Panc1 (cell line): ENCODE results near the gene RHOA.

Experiments used
- POLR2AphosphoS5 ChIP-seq: IDR thresholded peaks from 2 replicates; pipeline ENCODE4 v1.6.1; 2012; ENCODE audit warnings: mild to moderate bottlenecking, low read depth, low read length, moderate library complexity
- SIN3A ChIP-seq: IDR thresholded peaks from 2 replicates; pipeline ENCODE4 v1.6.1; 2012; ENCODE audit warnings: low read depth, mild to moderate bottlenecking, low read length, moderate library complexity, borderline replicate concordance; ENCODE audit not compliant: insufficient read depth
- TF ChIP-seq, protein P1 (sequence below): fragments of 450-650 bp; IDR thresholded peaks from 2 replicates; pipeline ENCODE4 v1.5.1; 2017; ENCODE audit warnings: mild to moderate bottlenecking
- TF ChIP-seq, protein P2 (sequence below), 2 experiments: IDR thresholded peaks; 2 replicates each; pipeline ENCODE4 v1.6.1; 2011 to 2012; ENCODE audit warnings: low read depth in 2 of 2, control low read depth in 1 of 2, low read length in 1 of 2, mild to moderate bottlenecking in 1 of 2, moderate library complexity in 1 of 2; ENCODE audit not compliant: insufficient read depth in 1 of 2

DNA sequence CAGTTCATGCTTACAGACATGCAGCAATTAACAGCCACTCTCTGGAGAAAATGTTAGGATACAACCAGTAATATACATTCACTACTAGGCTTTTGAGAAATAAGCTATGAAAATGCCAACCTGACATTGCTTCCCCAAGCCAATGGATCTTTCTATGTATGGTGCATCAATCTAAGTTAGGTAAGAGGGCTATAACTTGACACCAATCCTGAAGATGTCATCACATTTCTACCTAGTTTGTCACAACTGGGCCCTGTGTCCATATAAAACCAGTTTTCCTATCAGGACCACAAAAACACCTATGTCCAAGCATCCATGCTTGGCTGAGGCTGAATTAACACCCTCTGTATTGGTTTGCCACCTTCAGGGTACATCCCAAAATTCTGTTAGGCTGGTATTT is 39.8 kb downstream of the RHOA start:
- TF ChIP-seq SIN3A (no peak), POLR2AphosphoS5 (no peak)
- TF ChIP-seq, protein P1, sequence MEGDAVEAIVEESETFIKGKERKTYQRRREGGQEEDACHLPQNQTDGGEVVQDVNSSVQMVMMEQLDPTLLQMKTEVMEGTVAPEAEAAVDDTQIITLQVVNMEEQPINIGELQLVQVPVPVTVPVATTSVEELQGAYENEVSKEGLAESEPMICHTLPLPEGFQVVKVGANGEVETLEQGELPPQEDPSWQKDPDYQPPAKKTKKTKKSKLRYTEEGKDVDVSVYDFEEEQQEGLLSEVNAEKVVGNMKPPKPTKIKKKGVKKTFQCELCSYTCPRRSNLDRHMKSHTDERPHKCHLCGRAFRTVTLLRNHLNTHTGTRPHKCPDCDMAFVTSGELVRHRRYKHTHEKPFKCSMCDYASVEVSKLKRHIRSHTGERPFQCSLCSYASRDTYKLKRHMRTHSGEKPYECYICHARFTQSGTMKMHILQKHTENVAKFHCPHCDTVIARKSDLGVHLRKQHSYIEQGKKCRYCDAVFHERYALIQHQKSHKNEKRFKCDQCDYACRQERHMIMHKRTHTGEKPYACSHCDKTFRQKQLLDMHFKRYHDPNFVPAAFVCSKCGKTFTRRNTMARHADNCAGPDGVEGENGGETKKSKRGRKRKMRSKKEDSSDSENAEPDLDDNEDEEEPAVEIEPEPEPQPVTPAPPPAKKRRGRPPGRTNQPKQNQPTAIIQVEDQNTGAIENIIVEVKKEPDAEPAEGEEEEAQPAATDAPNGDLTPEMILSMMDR, result no peak
- TF ChIP-seq, protein P2, sequence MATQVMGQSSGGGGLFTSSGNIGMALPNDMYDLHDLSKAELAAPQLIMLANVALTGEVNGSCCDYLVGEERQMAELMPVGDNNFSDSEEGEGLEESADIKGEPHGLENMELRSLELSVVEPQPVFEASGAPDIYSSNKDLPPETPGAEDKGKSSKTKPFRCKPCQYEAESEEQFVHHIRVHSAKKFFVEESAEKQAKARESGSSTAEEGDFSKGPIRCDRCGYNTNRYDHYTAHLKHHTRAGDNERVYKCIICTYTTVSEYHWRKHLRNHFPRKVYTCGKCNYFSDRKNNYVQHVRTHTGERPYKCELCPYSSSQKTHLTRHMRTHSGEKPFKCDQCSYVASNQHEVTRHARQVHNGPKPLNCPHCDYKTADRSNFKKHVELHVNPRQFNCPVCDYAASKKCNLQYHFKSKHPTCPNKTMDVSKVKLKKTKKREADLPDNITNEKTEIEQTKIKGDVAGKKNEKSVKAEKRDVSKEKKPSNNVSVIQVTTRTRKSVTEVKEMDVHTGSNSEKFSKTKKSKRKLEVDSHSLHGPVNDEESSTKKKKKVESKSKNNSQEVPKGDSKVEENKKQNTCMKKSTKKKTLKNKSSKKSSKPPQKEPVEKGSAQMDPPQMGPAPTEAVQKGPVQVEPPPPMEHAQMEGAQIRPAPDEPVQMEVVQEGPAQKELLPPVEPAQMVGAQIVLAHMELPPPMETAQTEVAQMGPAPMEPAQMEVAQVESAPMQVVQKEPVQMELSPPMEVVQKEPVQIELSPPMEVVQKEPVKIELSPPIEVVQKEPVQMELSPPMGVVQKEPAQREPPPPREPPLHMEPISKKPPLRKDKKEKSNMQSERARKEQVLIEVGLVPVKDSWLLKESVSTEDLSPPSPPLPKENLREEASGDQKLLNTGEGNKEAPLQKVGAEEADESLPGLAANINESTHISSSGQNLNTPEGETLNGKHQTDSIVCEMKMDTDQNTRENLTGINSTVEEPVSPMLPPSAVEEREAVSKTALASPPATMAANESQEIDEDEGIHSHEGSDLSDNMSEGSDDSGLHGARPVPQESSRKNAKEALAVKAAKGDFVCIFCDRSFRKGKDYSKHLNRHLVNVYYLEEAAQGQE (IDR thresholded peaks at IDR 0.05; ENCODE audit: insufficient read depth in 1 of 2, low read depth in 2 of 2, low read length in 1 of 2), result no peak
